ENCODE data around the gene HPCAL1. TPM values are rescaled to one million over a fixed set of nuclear protein-coding genes. Genes with fewer than 3 reads are reported as not detected.

The HPCAL1 gene
- polyA plus RNA-seq, 3 donors: 30.0 to 44.2 (median 37.2) TPM

DNA sequence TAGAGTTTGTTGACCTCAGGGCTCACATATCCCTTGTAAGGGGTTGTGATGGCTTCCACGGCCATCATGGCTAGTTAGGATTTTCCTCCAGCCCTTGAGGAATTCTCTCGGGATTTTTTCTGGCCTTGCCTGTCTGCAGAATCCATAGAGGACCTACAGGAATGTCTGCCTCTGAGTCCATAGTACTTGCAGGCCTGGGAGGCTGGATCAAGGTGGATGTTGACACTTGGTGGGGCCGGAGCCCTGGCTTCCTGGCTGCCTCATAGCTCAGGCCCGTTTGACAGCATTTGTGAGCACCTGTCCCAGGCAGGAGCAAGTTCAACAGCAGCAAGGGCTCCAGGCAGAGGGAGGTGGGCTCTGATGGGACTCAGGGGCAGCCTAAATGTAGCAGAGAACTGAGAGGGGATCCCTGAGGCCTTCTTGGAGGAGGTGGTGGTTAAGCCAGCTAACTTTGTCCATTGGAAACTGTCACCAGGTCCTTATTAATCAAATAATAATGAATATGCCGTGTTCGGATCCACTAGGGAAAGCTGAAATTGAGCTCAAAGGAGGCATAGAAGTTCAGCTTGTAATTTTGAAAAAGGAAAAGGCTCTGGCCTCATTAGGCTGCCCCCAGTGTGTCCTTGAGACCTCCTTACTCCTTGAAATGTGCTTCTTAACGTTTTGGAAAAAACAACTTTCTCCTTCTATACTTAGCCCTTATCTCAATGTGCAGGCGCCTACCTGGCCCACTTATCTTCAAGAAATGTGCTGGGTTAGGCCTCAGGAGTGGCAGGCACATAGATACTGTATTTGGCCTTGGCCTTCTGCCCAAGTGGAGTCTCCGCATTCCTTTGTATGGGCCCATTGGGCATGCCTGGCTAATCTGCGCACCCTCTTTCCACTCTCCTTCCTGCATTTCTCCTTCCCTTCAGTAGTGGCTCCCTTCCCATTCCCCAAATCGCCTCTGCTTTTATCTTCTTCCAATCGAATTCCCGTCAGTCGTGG, 66.9 kb downstream of the HPCAL1 start:
- no peak overlapping the region for H3K27ac ChIP-seq (ENCODE audit: low read depth, low read length)
- 29 to 82% (median 78%) methylated on average over 14 of the region's 14 CpGs for WGBS, 3 donors

DNA sequence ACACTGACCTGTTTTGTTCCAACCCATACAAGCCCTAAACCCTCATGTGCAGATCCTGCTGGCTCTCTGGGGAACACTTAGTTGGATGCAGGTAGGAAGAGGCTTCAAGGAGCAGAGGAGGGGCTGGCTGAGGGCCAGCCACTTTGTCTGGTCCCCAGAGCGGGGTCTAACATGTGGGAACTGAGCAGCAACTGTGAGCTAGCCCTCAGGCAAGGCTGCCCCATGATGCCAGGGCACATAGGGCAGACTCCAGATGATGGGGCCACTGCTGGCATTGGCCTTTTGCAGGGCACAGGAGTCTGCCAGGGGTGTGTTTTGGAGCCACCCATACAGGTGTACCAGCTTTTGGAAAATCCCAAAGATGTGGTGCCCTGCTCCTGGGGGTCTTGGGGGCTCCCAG, 67.7 kb downstream of the HPCAL1 start:
- WGBS, 3 donors: 70 to 88% (median 83%) methylated on average over 1 of the region's 1 CpG
- no peak overlapping the region for H3K27ac ChIP-seq (ENCODE audit: low read depth, low read length)

DNA sequence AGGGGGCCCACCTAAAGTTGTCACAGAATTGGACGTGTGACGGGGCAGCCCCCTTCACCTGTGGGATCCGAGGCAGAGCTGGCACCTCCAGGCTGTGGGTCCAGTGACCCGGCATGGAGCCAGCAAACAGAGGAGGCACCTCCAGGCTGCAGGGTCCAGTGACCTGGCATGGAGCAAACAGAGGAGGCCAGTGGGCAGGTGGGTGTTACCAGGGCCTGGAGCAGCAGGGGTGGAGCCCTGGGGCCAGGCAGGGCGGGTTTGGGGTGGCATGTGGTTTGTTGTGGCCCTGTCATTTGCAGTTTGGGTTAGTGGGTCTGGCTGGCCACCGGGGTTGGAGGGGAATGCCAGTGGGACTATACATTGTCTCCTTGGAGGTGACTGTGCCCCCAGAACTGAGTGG, 68.2 kb downstream of the HPCAL1 start:
- H3K27ac ChIP-seq (ENCODE audit: low read depth, low read length): no peak overlapping the region
- 60 to 97% (median 96%) methylated on average over 6 of the region's 6 CpGs for WGBS, 3 donors

DNA sequence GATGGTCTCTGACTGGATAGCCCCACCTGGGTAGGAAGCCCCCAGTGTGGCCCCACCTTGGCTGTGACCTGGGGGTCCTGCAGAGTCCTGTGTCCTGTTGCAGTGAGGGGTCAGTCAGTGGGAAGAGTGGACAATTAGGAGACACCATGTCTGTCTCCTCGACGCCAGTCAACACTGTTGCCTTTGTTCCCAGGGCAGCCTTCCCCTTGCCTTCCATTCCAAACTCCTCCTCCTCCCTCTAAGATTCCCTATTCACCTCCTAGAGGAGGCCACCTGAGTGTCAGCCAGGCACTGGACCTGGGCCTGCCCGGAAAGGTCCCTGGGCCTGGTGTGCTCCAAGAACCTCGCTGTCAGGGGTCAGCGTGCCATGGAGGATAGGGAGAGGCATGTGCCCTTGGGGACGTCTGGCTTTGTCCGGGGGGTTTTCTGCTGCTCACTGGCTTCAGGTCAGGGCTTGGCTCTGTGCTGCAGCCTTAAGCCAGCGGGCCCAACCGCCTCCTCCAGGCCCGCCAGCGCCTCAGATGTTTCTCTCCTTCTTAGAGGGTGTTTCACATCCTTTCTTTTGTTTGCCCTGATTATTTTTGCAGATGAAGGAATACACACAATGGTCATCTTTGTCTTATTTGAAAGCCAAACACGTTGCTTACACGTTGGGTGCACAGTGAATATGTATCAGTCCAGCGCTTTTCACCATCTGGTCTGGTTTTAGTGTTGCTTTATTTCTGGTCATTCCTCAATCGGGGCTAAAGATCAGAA, 68.9 kb downstream of the HPCAL1 start:
- WGBS, 3 donors: 58 to 89% (median 87%) methylated on average over 15 of the region's 15 CpGs
- H3K27ac ChIP-seq (ENCODE audit: low read depth, low read length): no peak overlapping the region

DNA sequence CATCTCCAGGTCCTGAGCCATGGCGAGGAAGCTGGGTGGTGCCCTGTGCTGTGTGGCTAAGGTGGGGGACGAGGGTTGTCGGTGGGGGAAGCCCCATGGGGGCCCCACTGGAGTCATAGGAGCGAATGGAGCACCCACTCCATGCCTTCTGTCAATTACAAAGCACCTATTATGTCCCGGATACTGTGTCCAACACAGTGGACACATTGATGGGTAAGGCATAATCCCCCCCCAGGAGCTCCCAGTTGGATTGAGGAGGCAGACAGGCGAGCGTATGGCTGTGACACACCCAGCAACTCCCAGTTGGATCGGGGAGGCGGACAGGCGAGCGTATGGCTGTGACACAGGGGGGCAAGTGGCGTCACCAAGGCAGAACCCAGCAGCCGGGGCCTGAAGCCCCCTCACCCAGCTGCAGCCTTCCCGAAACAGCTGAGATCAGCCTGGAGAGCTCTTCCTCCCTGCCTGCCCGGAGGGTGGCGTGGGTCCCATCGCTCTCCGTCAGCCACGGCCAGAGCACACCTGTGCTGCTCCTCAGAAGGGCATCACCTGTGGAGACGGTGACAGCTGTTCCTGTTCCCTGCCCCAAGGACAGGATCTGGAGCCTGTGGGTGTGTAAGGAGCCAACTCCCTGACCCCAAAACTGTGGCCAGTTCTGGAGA, 69.6 kb downstream of the HPCAL1 start:
- WGBS, 3 donors: 68 to 96% (median 96%) methylated on average over 20 of the region's 20 CpGs
- H3K27ac ChIP-seq (ENCODE audit: low read depth, low read length): no peak overlapping the region

DNA sequence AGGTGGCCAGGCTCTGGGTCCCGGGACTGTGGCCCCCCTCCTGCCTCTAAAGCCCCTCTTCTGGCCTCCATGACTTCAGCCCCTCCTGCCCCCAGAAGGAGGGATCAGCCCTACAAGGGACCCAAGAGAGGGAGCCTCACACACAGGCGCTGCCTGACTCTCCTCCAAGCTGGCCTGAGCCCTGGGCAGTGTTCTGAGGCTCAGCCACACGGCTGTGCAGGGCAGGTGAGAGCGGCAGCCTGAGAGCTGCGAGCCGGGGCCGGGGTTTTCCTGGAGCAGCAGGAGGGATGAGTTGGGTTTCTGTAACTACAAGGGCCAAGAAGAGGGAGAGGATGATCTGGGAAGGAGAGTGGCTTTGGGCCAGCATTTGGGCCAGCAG, 70.1 kb downstream of the HPCAL1 start:
- WGBS, 3 donors: 42 to 90% (median 89%) methylated on average over 7 of the region's 7 CpGs
- no peak overlapping the region for H3K27ac ChIP-seq (ENCODE audit: low read depth, low read length)

DNA sequence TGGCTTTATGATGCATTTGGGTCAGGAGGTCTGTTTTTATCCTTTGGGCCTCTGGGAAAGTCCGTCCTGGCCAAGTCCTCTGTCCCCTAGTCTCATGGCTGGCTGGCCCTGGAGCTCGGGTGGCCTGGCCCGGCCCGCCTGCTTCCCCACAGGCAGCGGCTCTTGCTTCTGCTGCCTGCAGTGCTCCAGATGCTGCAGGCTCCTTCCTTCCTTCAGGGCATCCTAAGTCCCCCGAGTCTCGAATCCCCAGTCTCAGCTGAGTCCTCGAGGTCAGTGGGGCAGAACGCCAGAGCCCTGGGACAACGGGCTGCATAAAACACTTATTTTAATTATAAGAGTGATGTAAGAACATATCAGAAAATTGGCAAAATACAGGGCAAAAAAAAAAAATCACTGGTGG, 71.2 kb downstream of the HPCAL1 start:
- 66 to 86% (median 83%) methylated on average over 10 of the region's 10 CpGs for WGBS, 3 donors
- no peak overlapping the region for H3K27ac ChIP-seq (ENCODE audit: low read depth, low read length)

DNA sequence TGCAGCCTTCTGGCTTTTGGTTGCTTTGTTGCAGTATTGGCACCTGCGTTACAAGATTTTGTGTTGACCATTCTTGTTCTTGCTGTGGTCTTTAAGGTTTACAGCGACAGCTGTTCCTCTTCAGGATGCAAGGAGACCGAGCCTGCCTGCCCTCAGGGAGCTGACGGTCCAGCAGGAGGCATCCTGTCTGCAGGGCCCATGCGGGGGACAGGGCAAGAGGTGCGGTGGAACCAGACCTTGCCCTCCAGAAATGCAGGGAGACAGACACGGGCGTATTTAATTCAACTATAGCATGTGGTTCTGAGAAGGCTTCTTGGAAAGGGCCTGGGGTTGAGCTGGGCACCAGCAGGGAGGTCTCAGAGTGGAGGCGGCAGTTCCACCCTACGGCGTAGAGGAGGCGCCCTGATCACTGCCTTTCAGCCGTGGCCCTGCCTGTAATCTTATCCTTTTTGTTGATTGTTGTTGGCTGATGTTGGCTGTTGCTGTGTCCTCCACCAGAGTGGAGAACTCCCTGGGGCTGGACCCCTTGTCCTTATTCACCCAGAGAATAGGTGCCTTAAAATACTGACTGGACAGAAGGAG, 71.7 kb downstream of the HPCAL1 start:
- WGBS, 3 donors: 79 to 95% (median 88%) methylated on average over 13 of the region's 13 CpGs
- no peak overlapping the region for H3K27ac ChIP-seq (ENCODE audit: low read depth, low read length)

DNA sequence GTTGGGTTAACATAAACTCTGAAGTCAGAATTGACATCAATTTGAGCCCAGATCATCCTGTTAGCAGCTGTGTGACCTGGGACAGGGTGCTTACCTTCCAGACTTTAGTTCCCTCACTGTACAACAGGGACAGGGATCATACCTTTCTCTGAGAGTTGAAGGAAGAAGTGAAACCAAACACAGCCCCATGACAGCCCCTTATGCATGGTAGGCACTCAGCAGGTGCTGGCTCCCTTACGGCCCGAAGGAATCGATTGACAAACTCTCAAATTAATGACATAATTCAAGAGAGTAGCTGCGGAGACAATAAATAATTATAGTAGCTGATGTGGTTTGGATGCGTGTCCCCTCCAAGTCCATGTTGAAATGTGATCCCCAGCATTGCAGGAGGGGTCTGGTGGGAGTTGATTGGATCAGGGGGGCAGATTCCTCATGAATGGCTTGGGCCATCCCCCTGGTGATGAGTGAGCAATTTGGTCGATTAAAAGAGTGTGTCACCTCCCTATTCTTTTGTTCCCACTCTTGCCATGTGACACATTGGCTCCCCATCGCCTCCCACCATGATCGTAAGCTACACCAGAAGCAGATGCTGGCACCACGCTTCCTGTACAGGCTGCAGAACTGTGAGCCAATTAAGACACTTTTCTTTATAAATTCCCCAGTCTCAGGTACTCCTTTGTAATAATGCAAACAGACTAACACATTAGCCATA, 73.0 kb downstream of the HPCAL1 start:
- 54 to 68% (median 61%) methylated on average over 9 of the region's 9 CpGs for WGBS, 3 donors
- no peak overlapping the region for H3K27ac ChIP-seq (ENCODE audit: low read depth, low read length)

DNA sequence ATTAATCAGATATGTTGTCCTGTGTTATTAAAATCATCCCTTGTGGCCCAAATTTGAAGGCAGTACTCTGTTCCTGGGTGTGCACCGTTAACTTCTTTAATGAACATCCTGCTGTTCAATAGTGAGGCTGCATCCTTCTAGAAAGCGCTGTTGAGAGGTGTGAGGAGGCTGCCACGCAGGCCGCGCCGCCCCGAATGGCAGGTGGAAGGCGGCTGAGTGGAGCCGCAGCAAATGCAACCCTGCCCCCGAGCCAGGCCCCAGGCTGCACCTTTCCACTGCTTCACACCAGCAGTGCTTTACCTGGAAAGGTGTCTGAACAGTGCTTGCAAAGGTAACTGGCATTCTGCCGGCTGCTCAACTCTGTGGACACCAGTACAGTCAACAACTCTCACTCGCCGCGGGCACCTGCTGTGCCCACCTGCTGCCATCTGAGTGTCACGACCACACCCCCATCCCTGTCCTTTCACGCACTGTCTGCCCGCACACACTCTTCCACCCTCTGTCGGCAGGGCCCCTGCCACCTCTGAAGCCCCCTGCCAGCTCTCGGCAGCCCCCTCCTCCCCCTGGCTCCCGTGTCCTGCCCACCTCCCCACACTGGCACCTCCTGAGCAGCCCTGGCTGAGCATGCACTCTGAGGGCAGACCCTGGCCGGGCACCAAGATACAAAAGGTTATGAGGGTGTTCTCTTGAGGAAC, 74.5 kb downstream of the HPCAL1 start:
- WGBS, 3 donors: 73 to 92% (median 91%) methylated on average over 21 of the region's 21 CpGs
- H3K27ac ChIP-seq (ENCODE audit: low read depth, low read length): no peak overlapping the region

DNA sequence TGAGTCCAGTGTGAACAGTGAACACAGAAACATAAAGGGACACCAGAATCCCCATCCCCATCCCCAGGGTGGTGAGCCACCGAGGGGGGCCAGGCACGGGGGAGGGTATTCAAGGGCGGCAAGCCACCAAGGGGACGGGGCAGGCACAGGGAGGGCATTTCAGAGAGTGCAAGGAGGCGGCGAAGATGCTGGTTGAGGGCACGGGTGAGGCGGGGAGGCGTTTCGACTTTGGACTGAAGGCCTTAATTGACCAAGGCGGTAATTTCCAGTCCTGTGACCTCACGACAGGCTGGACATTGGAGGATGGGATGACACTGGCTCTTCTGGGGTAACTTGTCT, 75.0 kb downstream of the HPCAL1 start:
- 83 to 89% (median 84%) methylated on average over 12 of the region's 12 CpGs for WGBS, 3 donors

DNA sequence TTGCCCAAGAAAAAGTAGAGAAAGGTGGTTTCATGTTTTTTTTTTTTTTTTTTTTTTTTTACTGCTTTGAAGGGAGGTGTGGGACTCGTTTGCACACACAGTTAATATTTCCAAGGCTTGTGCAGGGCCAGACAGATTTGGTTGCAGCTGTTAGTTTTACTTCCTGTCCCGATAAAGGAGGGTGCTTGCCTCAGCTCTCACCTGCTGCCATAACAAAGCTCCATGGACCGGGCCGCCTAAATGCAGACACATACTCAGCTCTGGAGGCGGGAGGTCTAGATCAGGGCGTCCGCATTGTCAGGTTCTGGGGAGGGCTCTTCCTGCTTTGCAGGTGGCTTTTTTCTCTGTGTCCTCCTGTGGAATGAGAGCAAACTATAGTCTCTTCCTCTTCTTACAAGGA, 75.5 kb downstream of the HPCAL1 start:
- WGBS, 3 donors: 30 to 61% (median 57%) methylated on average over 7 of the region's 7 CpGs

More for the DNA sequence above, 75.0 kb downstream of the HPCAL1 start:
- no peak overlapping the region for H3K27ac ChIP-seq (ENCODE audit: low read depth, low read length)

DNA sequence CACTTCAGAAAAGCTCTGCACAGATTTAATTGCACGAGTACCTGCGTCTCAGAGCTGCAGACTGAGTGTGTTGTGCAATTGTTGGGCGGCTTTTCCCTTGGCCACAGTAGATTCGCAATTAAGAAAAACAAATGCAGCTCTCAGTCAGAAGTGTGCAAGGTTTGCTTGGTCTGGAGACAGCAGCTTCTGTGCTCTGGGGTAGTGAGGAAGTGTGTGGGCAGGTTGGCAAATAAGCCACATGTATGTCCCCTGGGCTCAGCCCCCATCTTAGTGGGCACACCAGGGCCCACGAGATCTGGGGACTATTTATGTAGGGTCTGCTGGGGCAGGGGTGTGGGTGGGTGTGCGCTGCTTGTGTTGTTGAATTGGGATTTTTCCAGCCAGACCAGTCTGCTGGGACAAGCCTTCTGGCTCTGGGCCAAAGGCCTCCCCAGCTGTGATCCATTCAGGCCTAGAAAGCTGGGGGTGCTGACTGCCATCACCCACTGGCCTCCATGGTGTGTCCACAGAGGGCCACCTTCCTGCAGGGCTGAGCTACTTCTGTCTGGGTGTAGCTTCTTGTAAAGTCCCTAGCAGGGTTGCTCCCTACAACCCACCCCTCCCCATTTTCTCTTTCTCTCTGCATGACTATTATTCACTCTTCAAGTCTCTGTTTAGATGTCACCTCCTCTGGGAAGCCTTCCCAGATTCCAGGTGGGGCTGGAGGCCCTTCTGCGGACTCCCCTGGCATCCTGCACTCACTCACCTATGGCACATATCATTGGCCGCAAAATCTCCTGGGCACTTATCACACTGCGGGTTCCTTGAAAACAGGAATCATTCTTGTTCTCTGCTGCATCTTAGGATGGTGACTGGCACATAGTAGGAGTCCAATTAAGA, 77.6 kb downstream of the HPCAL1 start:
- 61 to 69% (median 61%) methylated on average over 9 of the region's 9 CpGs for WGBS, 3 donors
- no peak overlapping the region for H3K27ac ChIP-seq (ENCODE audit: low read depth, low read length)

More for the DNA sequence above, 75.5 kb downstream of the HPCAL1 start:
- H3K27ac ChIP-seq (ENCODE audit: low read depth, low read length): no peak overlapping the region

DNA sequence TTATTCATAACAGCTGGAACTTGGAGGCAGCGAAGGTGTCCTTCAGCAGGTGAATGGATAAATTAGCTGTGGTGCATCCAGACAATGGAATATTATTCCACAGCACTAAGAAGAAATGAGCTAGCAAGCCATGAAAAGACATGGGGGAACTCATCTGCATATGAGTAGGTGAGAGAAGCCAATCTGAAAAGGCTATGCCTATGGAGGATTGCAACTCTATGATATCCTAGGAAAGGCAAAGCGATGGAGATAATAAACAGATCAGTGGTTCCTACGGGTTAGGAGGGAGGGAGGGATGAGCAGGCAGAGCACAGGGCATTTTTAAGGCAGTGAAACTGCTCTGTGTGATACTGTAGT, 79.3 kb downstream of the HPCAL1 start:
- no peak overlapping the region for H3K27ac ChIP-seq (ENCODE audit: low read depth, low read length)
- WGBS, 3 donors: 66 to 75% (median 71%) methylated on average over 3 of the region's 3 CpGs

DNA sequence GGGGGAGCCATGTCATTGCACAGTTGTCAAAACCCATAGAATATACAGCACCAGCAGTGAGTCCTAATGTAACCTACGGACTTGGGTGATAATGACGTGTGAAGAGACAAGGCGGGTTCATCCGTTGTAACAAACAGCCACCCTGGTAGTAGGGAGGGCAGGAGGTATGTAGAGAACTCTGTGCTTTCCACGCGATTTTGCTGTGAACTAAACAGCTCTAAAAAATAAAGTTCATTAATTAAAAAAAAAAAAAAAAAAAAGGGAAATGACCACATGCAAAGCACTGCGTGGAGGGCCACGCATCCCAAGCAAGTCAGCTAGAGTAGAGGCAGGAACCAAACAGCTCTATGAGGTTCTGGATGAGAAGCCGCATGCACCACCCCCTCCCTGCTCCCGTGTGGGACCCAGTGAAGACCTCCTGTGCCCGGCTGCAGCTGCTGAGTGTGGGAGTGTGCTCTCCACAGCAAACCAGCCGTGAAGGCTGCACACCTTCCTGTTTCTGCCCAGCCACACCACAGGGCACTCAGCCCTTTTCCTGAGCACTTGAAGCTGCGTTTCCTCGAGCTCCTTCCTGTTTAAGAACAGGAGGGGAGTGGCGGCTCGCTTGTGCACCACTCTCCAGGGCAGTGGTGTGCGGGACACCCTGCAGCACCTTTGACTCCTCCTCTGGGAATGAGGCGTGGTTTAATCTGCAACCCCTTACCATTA, 79.8 kb downstream of the HPCAL1 start:
- no peak overlapping the region for H3K27ac ChIP-seq (ENCODE audit: low read depth, low read length)
- WGBS, 3 donors: 14 to 68% (median 17%) methylated on average over 18 of the region's 18 CpGs

All from adipose tissue (tissue), 3 donors.